AG04450 (cell line): ENCODE measurements around the gene FAF1. TPM values are rescaled to one million over a fixed set of nuclear protein-coding genes. Genes with fewer than 3 reads are reported as not detected.

Experiments used
- CTCF ChIA-PET: fragments of 300-600, 350-600 bp; formaldehyde crosslinking; extraction: SDS; loops from one replicate; lab custom pipeline; 2022; ENCODE audit warnings: antibody characterized with exemption, inconsistent platforms; lab: Charles Lee
- POLR2A ChIA-PET: fragments of 350-600 bp; formaldehyde crosslinking; extraction: SDS; loops from one replicate; lab custom pipeline; 2021; ENCODE audit warnings: antibody characterized with exemption, inconsistent platforms; lab: Yijun Ruan, JAX
- DNase-seq: peaks from one replicate; pipeline ENCODE4 v3.0.0-alpha.2; 2011; ENCODE audit warnings: low read depth, low spot score
- H3K27ac ChIP-seq: one replicate; pipeline ENCODE4 v1.5.1; 2012; ENCODE audit warnings: low read depth, low read length, control low read depth
- H3K27me3 ChIP-seq: one replicate; pipeline ENCODE4 v1.6.0; 2012; ENCODE audit warnings: low read length; ENCODE audit not compliant: control insufficient read depth, insufficient read depth
- H3K4me3 ChIP-seq: 2 replicates; pipeline ENCODE4 v1.5.1; 2011; ENCODE audit warnings: mild to moderate bottlenecking, low read depth, low read length, control low read depth
- H3K9me3 ChIP-seq: 2 replicates; pipeline ENCODE4 v1.5.1; 2012; ENCODE audit warnings: low read length; ENCODE audit not compliant: control insufficient read depth, insufficient read depth
- CTCF ChIP-seq: IDR thresholded peaks from 2 replicates; pipeline ENCODE4 v1.5.1; 2011; ENCODE audit warnings: low read depth, low read length, control low read depth, inconsistent platforms
- polyA plus RNA-seq: library from polyadenylated mRNA; depleted of rRNA; stranded (reverse); fragments of >200 nt; gene quantifications from 2 replicates; pipeline ENCODE4 v1.2.3, GENCODE V29; 2011

The FAF1 gene
- polyA plus RNA-seq, 1 experiment, result 37.9 TPM

- Histone ChIP-seq H3K27ac (no peak overlapping the region), H3K4me3 (no peak overlapping the region), H3K9me3 (peaks cover 25% of the 10 kb centered on the region; the same call in 1 of the 2 replicates), H3K27me3 (peaks cover 91% of the 10 kb centered on the region)
- no peak for DNase-seq
- ChIA-PET POLR2A (no interaction called here), CTCF (no interaction called here)
- TF ChIP-seq CTCF, result no peak
Observed at GRCh38 chr1:50420689-50421365, 539.2 kb downstream of the FAF1 start.

GRCh38 chr1:50419907-50420677, 540.0 kb downstream of the FAF1 start:
- no peak overlapping the region for H3K4me3 ChIP-seq
- H3K27me3 ChIP-seq, result peaks cover 91% of the 10 kb centered on the region
- no peak overlapping the region for H3K27ac ChIP-seq
- peaks cover 22% of the 10 kb centered on the region; the same call in 1 of the 2 replicates for H3K9me3 ChIP-seq
- no peak for TF ChIP-seq CTCF
- no peak for DNase-seq
- POLR2A ChIA-PET, result no interaction called here
- CTCF ChIA-PET, result no interaction called here

GRCh38 chr1:50419192-50419906, 540.7 kb downstream of the FAF1 start:
- ChIA-PET POLR2A (no interaction called here), CTCF (no interaction called here)

GRCh38 chr1:50418600-50419109, 541.4 kb downstream of the FAF1 start:
- DNase-seq, result no peak
- POLR2A ChIA-PET, result no interaction called here
- H3K4me3 ChIP-seq, result peak overlapping the region; percentile 20; the same call in 1 of the 2 replicates
- H3K27me3 ChIP-seq, result peaks cover 91% of the 10 kb centered on the region
- no peak overlapping the region for H3K27ac ChIP-seq
- peaks cover 17% of the 10 kb centered on the region; the same call in 1 of the 2 replicates for H3K9me3 ChIP-seq
- CTCF ChIA-PET, result no interaction called here
- no peak for TF ChIP-seq CTCF

More at GRCh38 chr1:50419192-50419906, 540.7 kb downstream of the FAF1 start:
- Histone ChIP-seq H3K4me3 (no peak overlapping the region), H3K27me3 (peaks cover 91% of the 10 kb centered on the region), H3K9me3 (peaks cover 17% of the 10 kb centered on the region; the same call in 1 of the 2 replicates), H3K27ac (no peak overlapping the region)
- DNase-seq, result no peak
- no peak for TF ChIP-seq CTCF
